Kidney epithelial cell (primary cell): Measurements from ENCODE around the gene CLN5. TPM values are rescaled to one million over a fixed set of nuclear protein-coding genes. Genes with fewer than 3 reads are reported as not detected.

Experiments used
- DNase-seq: peaks from one replicate; pipeline ENCODE4 v3.0.0-alpha.2; 2010; ENCODE audit warnings: low read depth
- H3K27me3 ChIP-seq: 2 replicates; pipeline ENCODE4 v1.6.0; 2011; ENCODE audit warnings: low read length; ENCODE audit not compliant: control insufficient read depth, insufficient read depth
- H3K36me3 ChIP-seq: 2 replicates; pipeline ENCODE4 v1.5.1; 2011; ENCODE audit warnings: low read length; ENCODE audit not compliant: control insufficient read depth, insufficient read depth
- H3K4me3 ChIP-seq: 2 replicates; pipeline ENCODE4 v1.5.1; 2011; ENCODE audit warnings: low read depth, mild to moderate bottlenecking, control low read depth, low read length
- total RNA-seq: library from RNA; depleted of rRNA; stranded (reverse); fragments of >200 nt; gene quantifications from 2 replicates; pipeline ENCODE4 v1.2.3, GENCODE V29; 2015
- TF ChIP-seq, protein P1 (sequence below): IDR thresholded peaks from 2 replicates; pipeline ENCODE4 v1.5.1; 2011; ENCODE audit warnings: mild to moderate bottlenecking, moderate library complexity, low read length, control low read depth, inconsistent platforms; ENCODE audit not compliant: insufficient read depth, poor library complexity, severe bottlenecking

CLN5 gene
- total RNA-seq, 1 donor from 2014 or later, result 26.4 TPM

DNA sequence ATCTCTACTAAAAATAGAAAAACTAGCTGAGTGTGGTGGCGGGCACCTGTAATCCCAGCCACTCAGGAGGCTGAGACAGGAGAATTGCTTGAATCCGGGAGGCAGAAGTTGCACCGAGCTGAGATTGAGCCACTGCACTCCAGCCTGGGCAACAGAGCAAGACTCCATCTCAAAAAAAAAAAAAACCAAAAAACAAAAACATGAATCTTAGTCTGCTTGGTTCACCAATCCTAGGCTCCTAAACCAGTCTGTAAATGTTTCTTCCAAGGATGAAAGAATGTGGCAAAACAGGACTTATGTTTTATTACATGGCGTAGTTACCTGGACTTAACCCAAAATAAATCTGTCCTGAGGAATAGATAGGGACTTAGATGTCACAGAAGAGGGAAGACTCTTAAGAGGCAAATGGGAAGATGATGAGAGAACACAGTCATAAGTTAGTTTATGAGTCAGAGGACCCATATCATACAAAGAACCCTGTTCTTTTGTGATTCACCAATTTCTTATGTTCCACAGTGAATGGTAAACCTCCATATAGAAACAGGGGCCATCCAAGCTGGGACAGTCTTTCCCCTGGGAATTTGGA is 41.9 kb downstream of the CLN5 start:
- Histone ChIP-seq H3K4me3 (no peak overlapping the region), H3K27me3 (no peaks in the 10 kb centered on the region), H3K36me3 (no peaks in the 10 kb centered on the region)
- DNase-seq, result no peak
- TF ChIP-seq, protein P1, sequence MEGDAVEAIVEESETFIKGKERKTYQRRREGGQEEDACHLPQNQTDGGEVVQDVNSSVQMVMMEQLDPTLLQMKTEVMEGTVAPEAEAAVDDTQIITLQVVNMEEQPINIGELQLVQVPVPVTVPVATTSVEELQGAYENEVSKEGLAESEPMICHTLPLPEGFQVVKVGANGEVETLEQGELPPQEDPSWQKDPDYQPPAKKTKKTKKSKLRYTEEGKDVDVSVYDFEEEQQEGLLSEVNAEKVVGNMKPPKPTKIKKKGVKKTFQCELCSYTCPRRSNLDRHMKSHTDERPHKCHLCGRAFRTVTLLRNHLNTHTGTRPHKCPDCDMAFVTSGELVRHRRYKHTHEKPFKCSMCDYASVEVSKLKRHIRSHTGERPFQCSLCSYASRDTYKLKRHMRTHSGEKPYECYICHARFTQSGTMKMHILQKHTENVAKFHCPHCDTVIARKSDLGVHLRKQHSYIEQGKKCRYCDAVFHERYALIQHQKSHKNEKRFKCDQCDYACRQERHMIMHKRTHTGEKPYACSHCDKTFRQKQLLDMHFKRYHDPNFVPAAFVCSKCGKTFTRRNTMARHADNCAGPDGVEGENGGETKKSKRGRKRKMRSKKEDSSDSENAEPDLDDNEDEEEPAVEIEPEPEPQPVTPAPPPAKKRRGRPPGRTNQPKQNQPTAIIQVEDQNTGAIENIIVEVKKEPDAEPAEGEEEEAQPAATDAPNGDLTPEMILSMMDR, result no peak

DNA sequence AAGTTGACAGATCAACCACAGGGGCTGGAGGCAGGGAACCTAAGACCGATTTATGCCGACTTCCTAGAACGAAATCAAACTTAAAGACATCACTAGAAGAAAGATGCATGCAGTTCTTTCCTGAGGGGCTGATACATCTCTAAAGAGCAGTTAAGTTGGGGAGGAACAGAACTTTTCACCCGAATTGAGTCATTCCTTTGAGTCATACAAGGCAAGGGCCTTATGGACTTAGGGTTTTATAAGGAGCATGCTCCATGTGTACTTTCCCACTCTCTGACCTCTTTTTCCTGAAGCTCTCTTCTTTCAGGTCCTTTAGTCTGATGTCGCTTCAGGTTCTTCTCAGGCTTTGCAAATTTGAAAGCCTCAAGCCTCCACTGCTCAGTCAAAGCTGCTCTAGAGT is 43.0 kb downstream of the CLN5 start:
- Histone ChIP-seq H3K27me3 (no peaks in the 10 kb centered on the region), H3K36me3 (no peaks in the 10 kb centered on the region), H3K4me3 (no peak overlapping the region)
- TF ChIP-seq, protein P1, result no peak
- no peak for DNase-seq

DNA sequence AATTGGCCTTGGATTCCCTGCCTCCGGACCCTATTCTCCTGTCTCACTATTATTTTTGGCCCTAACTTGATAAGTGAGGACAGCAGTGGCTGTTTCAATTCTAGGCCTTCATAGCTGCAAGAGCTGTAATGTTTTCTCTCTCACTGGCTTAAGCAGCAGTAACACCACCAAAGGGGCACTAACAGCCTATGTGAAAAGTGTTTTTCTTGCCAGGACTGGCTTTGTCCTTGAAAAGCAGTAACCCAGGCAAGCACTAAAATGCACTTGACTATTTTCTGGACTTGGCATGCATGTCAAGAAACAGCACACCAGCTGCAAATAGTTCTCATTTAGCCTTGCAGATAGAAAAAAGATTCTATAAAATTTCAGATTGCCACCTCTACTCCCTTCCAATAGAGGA is 44.4 kb downstream of the CLN5 start:
- no peak for DNase-seq
- no peaks in the 10 kb centered on the region for H3K36me3 ChIP-seq
- no peaks in the 10 kb centered on the region for H3K27me3 ChIP-seq
- TF ChIP-seq, protein P1, result no peak
- no peak overlapping the region for H3K4me3 ChIP-seq

DNA sequence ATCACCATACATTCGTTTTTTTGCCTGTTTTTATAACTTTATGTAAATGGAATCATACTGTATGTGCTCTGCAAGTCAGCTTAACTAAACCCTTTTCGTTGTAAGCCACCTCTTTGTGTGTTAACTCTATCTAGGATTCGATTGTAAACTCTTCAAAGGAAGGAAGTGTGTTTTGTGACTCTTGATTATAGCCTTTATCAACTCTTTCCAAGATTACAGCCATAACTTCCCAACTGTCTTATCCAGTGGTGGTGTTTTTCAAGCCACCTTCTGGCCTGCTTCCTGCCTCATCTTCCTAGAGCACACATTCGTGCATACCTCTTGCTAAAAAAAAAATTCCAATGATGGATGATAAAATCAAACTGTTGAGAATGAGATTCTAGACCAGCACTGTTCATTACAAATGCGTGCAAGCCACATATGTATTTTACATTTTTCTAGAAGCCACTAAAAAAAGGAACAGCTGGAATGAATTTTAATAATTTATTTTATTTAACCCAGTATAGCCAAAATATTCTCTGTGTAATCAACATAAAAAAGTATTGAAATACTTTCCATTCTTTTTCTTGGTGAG is 47.1 kb downstream of the CLN5 start:
- TF ChIP-seq, protein P1, result no peak
- Histone ChIP-seq H3K36me3 (no peaks in the 10 kb centered on the region), H3K4me3 (no peak overlapping the region), H3K27me3 (no peaks in the 10 kb centered on the region)
- DNase-seq, result no peak

DNA sequence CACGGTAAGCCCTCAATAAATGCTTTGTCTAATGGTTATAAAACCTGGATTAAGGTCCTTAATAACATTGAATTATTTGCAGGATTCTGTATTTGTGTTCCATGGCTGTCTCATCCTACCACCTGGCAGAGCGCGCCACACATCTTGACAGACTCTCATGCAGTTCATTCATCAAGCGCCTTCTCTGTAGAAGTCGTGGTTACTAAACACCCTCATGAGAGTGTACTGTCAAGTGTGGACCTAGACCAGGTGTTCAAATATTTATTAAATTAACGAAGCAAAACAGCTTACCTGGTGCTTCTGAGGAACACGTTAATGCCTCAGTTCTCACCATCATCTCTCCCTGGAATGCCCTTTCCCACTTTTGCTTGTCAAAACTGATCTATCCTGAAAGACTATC is 48.2 kb downstream of the CLN5 start:
- Histone ChIP-seq H3K4me3 (no peak overlapping the region), H3K27me3 (no peaks in the 10 kb centered on the region), H3K36me3 (no peaks in the 10 kb centered on the region)
- no peak for DNase-seq
- TF ChIP-seq, protein P1, result no peak

DNA sequence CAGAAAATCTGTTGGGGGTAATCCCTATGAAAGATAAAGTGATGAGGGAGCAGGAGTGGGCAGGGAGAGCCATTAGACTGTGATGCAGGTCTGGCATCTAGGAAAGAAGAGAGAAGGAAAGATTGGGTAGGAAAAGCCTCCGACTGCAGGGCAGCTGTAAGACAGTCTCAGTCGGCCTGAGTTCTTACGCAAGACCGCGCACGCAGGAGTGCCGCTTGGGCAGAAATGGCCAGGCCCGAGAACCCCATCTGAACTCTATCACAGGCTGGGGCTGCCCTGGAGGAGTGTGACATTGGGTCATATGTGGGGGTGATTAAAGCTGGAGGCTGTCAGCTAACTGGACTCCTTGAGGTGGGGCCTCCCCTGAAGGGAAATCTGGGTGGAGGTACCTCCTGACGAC is 49.0 kb downstream of the CLN5 start:
- TF ChIP-seq, protein P1, result no peak

More for the DNA sequence above, 49.0 kb downstream of the CLN5 start:
- no peaks in the 10 kb centered on the region for H3K36me3 ChIP-seq
- no peak overlapping the region for H3K4me3 ChIP-seq
- H3K27me3 ChIP-seq, result no peaks in the 10 kb centered on the region
- DNase-seq, result no peak
